Mucosa of descending colon (tissue), 3 donors: Measurements from ENCODE around the gene FRMD1. TPM values are rescaled to one million over a fixed set of nuclear protein-coding genes. Genes with fewer than 3 reads are reported as not detected.

Experiments used
- ATAC-seq: fragments of 200-7000 bp; cut with Tn5 transposase; one replicate; pipeline ENCODE4 v1.9.1; 2020; ENCODE audit warnings: mild to moderate bottlenecking, moderate library complexity
- DNase-seq, 3 donors: peaks; one replicate each; pipeline ENCODE4 v3.0.0-alpha.2; 2020
- H3K36me3 ChIP-seq: fragments of 200-600 bp; one replicate; pipeline ENCODE4 v1.8.0; 2021; ENCODE audit warnings: low read depth, mild to moderate bottlenecking
- H3K4me1 ChIP-seq: fragments of 200-600 bp; one replicate; pipeline ENCODE4 v1.8.0; 2021; ENCODE audit warnings: low read depth, mild to moderate bottlenecking
- H3K4me3 ChIP-seq: fragments of 200-600 bp; one replicate; pipeline ENCODE4 v1.8.0; 2021; ENCODE audit warnings: mild to moderate bottlenecking
- H3K9me3 ChIP-seq: fragments of 200-600 bp; one replicate; pipeline ENCODE4 v1.8.0; 2021; ENCODE audit warnings: mild to moderate bottlenecking
- intact Hi-C, 2 donors: fragments of 100-400 bp; cut with DNase I in 1 of 2; cut with micrococcal nuclease in 1 of 2; formaldehyde crosslinking; loops; one replicate each; pipeline versions ENCODE4 v1.11.0 to v1.11.1; 2022; cut with DNase I, micrococcal nuclease
- total RNA-seq, 3 donors: library from RNA; stranded (reverse); fragmentation: NEBNext Ultra II Directional in 2 of 3; extraction: Animal tissue kit (Norgen Biotek cat#: 25700) in 2 of 3; gene quantifications; one replicate each; pipeline versions ENCODE4 v1.2.1 to v1.2.4, GENCODE V29; 2021 to 2023
- TF ChIP-seq, protein P1 (sequence below): fragments of 200-600 bp; IDR thresholded peaks from one replicate; pipeline ENCODE4 v1.8.0; 2022; ENCODE audit warnings: antibody characterized with exemption, mild to moderate bottlenecking
- donor health status: DM: no; HTN: no; CAD: no; lungs with moderate emphysema.
- donor health status: DM: no; HTN: no; CAD: no.
- donor health status: DM: no; HTN: yes; CAD: no.

FRMD1 gene
- total RNA-seq, 3 donors from 2014 or later, result 14.3 to 57.5 (median 17.1) TPM

DNA sequence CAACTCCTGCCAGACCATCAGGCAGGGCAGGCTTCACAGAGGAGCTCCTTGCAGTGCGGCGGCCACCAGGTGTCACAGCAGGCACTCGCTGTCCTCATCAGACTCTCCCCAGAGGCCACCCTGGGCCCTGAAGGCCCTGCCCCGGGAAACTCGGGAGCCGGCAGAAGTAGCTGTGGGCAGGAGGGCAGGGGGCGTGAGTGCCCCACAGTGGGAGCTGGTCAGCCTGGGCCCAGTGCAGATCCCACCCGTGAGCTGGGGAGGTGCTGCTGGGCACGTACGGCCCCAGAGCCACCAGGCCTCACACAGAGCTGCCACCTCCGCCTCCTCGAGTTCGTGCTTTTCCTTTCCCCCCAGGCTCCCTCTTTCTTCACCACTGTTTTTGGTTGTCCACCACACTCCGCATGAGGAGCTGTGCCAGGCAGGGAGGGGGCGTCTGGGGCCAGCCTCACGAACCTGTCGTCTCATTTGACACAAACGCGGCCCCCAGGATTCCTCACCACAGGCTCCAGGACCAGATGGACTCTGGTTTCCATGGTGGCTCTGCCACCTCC, 33.8 kb downstream of the FRMD1 start:
- Histone ChIP-seq H3K9me3 (peaks cover 12% of the 10 kb centered on the region), H3K36me3 (no peaks in the 10 kb centered on the region), H3K4me1 (no peaks in the 10 kb centered on the region), H3K4me3 (no peak overlapping the region)
- DNase-seq, result peak in 1 of 3 donors; percentile 43
- ATAC-seq, result no peak
- TF ChIP-seq, protein P1, sequence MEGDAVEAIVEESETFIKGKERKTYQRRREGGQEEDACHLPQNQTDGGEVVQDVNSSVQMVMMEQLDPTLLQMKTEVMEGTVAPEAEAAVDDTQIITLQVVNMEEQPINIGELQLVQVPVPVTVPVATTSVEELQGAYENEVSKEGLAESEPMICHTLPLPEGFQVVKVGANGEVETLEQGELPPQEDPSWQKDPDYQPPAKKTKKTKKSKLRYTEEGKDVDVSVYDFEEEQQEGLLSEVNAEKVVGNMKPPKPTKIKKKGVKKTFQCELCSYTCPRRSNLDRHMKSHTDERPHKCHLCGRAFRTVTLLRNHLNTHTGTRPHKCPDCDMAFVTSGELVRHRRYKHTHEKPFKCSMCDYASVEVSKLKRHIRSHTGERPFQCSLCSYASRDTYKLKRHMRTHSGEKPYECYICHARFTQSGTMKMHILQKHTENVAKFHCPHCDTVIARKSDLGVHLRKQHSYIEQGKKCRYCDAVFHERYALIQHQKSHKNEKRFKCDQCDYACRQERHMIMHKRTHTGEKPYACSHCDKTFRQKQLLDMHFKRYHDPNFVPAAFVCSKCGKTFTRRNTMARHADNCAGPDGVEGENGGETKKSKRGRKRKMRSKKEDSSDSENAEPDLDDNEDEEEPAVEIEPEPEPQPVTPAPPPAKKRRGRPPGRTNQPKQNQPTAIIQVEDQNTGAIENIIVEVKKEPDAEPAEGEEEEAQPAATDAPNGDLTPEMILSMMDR, result no peak
- intact Hi-C loops, result no loop called here

DNA sequence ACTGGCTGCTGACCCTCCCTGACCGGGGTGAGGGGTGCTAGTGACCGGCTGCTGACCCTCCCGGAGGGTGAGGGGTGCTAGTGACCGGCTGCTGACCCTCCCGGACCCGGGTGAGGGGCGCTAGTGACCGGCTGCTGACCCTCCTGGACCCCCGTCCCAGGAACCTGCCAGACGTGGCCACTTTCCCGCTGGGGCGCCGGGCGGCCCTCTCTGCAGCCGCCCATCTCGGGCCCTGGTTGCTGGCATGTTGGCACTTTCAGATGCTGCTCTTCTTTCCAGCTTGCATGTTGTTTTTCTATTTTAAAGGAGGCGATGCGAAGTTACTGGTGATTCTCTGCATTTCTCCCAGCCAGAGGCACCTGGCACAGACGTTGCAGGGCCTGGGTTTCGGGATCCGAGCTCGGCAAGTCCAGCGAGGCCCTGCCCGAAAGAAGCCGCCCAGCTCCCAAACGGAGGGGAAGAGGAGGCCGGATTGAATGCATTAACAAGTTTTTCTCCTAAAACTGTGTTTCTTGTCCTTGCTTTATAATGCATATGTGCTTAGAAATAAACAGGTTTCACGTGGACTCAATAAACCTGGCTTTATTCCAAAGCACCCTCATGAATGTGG, 34.4 kb downstream of the FRMD1 start:
- ATAC-seq, result no peak
- no peaks in the 10 kb centered on the region for H3K4me1 ChIP-seq

DNA sequence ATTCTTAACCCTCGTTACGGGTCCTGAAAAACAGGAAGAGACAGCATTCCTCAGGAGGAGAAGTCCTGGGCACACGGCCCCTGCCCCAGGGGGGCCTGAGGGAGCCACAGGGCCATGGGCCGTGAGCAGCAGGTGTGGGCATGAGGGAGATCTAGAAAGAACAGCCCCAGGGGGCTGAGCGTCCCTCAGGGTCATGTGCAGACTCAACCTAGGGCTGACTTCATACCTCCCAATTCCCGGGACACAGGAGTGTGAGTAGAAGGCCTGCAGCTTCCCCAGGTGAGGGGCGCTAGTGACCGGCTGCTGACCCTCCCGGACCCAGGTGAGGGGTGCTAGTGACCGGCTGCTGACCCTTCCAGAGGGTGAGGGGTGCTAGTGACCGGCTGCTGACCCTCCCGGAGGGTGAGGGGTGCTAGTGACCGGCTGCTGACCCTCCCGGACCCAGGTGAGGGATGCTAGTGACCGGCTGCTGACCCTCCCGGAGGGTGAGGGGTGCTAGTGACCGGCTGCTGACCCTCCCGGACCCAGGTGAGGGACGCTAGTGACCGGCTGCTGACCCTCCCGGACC, 35.1 kb downstream of the FRMD1 start:
- no peak for ATAC-seq
- H3K4me3 ChIP-seq, result no peak overlapping the region
- intact Hi-C loops, result no loop called here
- DNase-seq, result no peak
- peaks cover 24% of the 10 kb centered on the region for H3K9me3 ChIP-seq
- no peaks in the 10 kb centered on the region for H3K36me3 ChIP-seq
- TF ChIP-seq, protein P1, result no peak
- no peaks in the 10 kb centered on the region for H3K4me1 ChIP-seq

More for the DNA sequence above, 34.4 kb downstream of the FRMD1 start:
- Histone ChIP-seq H3K4me3 (no peak overlapping the region), H3K36me3 (no peaks in the 10 kb centered on the region), H3K9me3 (peaks cover 18% of the 10 kb centered on the region)
- TF ChIP-seq, protein P1, result no peak
- no peak for DNase-seq
- intact Hi-C loops, result no loop called here

DNA sequence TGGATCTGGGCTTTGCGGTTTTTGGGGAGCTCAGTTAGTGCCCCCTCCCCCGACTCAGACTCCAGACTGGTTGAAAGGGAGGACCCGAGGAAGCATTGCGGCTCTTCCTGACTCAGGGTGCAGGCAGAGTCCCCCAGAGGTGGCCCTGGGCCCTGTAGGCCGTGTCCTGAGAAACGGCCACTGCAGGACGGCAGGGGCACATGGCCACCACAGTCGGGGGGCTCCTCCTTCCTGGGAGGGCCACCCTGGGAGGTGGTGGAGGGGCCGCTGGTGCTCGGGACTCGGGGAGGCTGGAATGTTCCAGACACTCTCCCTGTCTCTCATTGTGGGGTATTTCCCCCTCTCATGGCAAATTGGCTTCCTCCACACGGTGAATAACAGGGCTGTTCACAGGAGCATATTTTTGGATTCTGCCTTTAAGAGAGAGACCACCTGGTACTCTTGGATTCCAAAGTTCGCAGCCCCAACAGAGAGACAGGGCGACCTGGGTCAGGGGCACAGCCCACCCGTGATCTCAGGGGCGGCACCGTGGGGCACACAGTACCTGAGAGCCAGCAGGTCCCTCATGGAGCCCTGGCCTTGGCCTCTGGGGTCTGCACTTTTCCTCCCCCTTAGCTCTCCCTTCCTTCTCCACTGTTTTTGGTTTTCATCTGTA, 35.7 kb downstream of the FRMD1 start:
- no peaks in the 10 kb centered on the region for H3K36me3 ChIP-seq
- ATAC-seq, result no peak
- H3K4me3 ChIP-seq, result no peak overlapping the region
- TF ChIP-seq, protein P1, result no peak
- peaks cover 30% of the 10 kb centered on the region for H3K9me3 ChIP-seq
- no peak for DNase-seq
- no peaks in the 10 kb centered on the region for H3K4me1 ChIP-seq
- intact Hi-C loops, result no loop called here

DNA sequence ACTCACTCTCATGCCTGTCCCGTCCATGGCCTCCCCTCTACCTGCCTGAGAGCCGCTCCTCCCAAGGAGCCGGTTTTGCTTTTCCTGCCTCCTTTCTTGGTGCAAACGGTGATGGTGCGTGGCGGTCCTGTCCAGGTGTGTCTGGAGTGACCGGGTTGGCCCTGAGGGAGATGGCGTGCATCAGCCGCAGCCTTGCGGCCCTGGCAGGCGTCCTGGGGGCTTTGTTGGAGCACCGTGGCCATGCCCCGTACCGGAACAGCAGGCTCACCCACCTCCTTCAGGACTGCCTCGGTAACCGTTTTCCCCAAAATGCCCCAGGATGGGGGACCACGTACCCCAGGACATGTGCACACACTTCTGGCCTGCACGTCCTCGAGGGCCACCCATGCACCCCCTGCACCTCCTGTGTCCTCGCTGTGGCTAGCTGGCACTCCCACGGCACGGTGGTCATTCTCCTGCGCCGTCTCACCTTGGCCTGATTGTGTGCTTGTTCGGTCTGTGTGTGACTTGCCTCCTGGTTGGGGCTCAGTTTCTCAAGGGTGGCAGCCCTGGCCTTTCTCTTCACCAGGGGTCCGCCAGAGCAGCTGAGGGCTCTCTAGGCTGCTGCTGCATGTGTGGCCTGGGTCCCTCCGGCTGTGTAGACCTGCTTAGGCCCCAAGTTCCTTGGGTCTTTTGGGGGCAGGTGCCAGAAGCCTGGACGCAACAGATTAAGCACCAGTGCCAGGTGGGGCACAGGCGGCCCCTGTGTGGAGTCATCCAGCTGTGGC, 36.4 kb downstream of the FRMD1 start:
- DNase-seq, result no peak
- intact Hi-C loops, result no loop called here
- ATAC-seq, result no peak
- H3K9me3 ChIP-seq, result peaks cover 30% of the 10 kb centered on the region
- H3K4me3 ChIP-seq, result no peak overlapping the region
- no peaks in the 10 kb centered on the region for H3K36me3 ChIP-seq
- TF ChIP-seq, protein P1, result no peak
- no peaks in the 10 kb centered on the region for H3K4me1 ChIP-seq
